Bone marrow (tissue), 2 donors: ENCODE data around the gene IMPDH1.
A peak's percentile ranks its signal among the peaks of the same experiment; 100 is the strongest.
"Not testable (repeated sequence)": the region's sequence is repeated elsewhere in the genome, so short reads cannot be mapped to it uniquely, and the experiment has no call there.

Source experiments
- DNase-seq, 2 donors: peaks; one replicate each; lab custom pipeline; 2025; lab: John Stamatoyannopoulos, UW

The IMPDH1 gene

DNA sequence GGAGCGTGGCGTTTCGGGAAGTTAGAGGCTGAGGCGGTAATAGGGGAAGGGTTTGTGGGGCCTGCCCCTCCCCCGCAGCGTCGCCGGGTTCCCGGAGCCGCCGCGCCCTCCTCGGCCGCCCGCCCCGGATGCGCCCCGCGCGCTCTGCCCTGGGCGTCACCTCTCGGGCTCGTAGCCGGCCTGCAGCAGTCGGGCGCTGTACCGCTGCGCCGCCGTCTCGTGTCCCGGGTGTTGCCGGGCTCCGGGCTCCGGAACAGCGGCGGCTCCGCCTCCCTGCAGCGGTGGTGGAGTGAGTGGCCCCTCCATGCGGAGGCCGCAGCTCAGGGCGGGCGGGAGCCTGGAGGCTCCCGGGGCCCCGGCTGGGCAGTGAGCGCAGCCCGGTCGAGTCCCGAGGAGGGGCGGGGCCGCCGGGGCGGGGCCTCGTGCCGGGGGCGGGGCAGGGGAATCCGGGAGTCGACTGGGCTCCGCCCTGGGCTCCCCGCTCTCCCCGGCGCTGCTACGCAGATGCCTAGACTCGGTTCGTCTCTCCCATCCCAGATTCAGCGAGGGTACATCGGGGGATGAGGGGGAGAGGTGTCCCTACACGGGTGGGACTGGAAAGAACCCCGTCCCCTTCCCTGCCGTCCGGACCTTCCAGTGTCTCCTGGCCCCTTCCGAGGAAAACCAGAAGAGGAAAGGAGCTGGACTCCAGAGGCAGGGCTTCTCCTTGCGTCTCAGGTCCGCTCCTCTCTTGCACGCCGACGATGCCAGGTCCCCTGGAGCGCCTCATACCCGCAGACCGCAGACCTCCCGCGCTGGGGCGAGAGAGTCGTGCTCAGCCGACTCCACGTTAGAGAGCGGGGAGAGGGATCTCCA is at the start of gene IMPDH1:
Gene IMPDH1, minus strand, starts transcription at position 387 of the 855 bp plus-strand sequence. Its CDS starts 81 bp downstream, at position 306.
- peak; percentile 44 to 87 for DNase-seq

DNA sequence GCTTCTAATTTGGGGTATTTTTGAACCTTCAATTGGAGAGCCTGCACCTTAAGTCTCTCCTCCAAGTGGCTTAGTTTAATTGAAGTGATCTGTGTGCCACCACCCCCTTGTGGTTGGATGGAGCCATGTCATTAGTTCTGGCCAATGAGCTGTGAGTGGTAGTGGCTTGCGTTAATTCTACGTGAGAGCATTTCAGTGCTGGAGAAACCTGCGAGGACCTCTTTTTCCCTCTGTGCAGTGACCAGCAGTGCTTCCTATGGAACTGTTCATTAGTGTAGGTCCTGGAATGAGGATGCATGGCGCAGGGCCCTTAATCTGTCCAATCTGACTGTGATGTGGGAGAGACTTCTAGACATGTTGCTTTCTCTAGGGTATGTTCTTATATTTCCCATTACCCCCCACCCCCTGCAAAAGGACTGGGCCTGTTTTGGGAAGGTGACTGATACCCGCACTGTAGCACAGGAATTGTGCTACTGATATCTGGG is 49.7 kb upstream of the IMPDH1 start:
- peak in 1 of 2 donors; percentile 57 for DNase-seq

DNA sequence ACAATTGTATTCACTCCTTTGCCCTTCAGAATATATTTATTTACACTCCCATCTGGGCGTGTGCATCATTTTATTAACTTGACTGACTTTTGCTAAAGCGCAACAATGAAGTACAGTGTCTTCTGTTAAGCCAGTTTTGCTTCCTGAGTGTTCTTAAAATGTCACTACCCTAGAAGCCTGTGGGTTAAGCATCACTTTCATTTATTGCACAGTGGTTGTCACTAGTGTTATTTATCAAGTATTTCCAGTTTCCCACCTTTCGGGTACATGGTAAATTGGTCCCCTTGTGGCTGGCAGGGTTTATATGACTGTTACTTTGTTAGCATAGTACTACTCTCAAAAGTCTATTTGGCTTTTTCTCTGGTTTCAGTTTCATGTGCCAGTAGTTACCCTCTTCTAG is 49.2 kb upstream of the IMPDH1 start:
- DNase-seq = no peak

DNA sequence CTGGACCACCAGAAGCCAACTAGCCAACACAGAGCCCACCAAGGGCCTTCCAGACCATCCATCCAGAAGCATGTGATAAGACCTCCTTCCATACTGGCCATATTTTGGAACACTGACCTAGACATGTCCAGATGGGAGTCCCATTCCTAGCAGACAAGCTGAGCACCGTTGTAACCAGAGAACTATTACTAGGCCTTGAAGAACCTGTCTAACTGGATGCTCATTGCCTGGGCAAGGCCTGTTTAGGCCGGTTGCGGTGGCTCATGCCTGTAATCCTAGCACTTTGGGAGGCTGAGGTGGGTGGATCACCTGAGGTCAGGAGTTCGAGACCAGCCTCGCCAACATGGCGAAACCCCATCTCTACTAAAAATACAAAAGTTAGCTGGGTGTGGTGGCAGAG is 47.6 kb upstream of the IMPDH1 start:
- not testable (repeated sequence) for DNase-seq

DNA sequence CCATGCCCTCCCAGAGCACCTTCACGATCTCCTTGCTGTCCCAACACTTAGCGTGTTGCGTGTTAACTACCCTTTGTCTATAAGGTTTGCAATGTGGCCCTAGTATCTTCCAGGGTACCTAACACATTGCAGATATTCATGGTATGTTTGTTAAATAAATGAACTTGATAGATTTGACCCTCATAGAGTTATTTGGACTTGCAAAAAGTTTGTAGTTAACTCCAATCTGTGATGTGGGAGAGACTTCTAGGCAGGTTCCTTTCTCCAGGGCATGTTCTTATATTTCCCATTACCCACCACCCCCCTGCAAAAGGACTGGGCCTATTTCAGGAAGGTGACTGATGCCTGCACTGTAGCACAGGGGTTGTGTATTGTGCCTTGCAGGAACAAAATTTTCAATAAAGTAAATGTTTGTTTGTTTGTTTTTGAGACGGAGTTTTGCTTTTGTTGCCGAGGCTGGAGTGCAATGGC is 46.5 kb upstream of the IMPDH1 start:
- DNase-seq = no peak

DNA sequence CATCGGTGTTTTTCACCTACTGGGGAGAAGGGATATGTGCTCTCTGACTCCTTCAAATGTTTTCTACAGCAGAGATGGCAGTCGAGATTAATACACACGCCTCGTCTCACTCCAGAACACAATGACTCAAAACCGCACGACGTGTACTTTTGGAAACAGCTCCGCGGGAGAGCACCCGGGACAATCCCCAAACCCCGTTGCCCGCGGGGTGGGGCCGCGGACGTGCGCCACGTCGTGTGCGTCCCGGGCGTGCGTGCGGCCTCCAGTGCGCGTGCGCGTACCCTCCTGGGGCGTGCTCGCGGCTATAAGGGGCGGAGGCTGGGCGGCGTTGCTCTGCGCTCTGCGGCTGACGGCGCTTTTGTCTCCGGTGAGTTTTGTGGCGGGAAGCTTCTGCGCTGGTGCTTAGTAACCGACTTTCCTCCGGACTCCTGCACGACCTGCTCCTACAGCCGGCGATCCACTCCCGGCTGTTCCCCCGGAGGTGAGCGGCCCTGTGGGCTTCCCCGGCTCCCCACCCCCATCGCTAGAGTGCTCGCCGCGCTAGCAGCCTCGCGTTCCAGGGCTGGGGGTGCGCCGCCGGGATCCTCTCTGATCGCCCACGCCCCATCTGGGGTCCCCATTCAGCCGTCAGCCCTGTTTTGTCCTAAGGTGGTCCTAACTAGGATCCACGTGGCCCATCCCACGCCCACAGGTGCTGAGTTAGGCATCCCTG is 45.9 kb upstream of the IMPDH1 start, which contains the start of gene HILPDA:
Gene HILPDA, plus strand, starts transcription at position 336 of the 712 bp plus-strand sequence. CDS start 1,391 bp downstream, outside the sequence.
- DNase-seq = peak; percentile 73 to 88

DNA sequence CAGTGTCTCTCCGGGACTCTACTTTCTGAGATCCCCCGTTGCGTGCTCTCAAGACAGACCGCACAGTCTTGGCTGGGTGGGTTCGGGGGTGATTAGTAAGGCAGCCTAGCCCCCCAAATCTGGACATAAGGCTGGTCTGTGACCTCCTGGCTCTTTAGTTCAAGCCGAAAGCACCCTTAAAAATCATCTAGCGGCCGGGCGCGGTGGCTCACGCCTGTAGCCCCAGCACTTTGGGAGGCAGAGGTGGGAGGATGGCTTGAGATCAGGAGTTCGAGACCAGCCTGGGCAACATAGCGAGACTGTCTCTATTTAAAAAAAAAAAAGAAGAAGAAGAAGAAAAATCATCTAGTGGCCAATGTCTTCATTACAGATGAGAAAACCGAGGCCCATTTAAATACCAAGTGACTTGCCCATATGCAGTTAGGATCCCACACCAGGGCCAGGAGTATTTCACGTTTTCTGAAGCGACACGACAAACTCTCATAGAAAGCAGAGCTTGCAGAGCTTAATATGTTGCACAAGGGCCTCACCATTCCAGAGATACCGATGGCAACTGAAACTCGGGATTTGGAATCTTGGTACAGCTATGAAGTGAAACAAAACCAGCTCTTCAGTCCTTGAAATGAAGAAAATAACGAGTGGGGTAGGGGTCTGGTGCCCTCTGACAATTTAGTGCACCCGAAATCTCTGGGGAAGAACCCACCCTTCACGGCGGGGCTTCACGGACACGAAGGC is 45.2 kb upstream of the IMPDH1 start:
- no peak for DNase-seq

DNA sequence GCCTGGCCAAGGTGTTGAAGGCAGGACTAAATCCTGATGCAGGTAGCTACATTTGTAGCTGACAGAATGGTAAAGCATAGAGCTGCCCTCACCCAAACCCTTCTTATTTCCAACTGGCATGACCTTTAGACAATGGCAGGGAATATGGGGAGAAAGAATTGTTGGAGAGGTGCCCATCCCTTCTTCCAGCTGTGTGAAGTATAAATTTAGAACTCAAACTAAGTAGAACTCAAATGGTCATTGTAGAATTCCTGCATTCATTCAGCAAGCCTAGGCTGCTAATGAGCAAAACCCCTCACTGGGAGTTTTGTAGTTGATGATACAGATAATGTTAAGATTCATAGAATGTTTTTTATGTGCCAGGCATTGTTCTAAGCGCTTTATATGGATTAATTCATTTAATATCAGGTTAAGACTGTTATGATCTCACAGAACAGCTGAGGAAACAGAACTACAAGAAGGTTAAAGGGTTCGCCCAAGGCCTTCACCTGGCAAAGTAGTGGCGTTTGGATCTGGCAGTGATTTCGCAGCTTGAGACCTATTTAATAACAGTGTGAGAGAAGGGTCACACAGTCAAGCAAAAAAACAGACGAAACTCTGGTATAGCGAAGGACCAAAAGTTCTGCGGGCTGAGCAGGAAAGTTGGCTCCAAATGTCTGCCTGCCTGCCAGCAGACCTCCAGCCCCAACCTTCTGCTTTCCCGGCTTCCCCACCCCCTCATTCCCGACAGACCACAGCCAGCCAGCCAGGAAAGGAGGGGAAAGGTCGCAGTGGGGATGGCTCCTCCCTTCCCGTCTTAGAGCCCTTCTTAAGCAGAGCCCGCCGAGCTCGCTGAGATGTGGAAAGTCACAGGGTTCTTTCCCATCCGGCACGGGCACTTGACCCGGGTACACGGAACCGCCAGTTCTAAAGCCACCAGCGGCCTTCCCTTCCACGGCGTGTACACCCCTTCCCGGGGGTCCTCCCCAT is 44.3 kb upstream of the IMPDH1 start:
- DNase-seq = no peak

DNA sequence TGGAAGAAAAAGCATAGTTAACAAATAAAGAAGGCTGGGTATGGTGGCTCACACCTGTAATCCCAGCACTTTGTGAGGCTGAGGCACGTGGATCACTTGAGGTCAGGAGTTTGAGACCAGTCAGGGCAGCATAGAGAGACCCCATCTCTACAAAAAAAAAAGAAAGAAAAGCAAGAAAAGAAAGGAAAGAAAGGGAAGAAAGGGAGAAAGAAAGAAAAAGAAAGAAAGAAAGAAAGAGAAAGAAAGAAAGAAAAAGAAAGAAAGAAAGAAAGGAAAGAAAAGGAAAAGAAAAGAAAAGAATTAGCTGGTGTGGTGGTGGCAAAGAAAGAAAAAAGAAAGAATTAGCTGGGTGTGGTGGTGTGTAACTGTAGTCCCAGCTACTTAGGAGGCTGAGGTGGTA is 42.8 kb upstream of the IMPDH1 start:
- DNase-seq = no peak

DNA sequence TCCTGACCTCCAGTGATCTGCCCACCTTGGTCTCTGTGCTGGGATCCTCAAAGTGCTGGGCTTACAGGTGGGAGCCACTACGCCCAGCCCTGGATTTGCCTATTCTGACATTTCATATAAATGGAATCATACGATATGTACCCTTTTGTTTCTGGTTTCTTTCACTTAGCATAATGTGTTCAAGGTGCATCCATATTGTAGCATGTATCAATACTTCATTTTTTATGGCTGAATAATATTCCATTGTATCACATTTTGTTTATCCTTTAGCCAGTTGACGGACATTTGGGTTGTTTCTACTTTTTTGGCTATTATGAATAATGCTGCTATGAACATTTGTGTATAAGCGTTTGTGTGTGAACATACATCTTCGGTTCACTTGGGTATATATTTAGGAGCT is 41.1 kb upstream of the IMPDH1 start:
- no peak for DNase-seq

DNA sequence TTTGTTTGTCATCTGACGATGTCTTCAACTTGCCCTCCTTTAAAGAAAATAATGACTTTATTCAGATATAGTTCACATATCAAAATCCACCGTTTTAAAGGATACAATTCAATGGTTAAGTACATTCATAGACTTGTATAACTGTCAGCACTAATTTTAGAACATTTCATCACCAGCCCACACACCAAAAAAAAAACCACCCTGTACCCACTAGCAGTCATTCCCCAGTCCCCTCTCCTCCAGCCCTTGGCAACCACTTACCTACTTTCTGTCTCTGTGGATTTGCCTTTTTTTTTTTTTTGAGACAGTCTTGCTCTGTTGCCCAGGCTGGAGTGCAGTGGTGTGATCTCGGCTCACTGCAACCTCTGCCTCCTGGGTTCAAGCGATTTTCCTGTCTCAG is 40.6 kb upstream of the IMPDH1 start:
- peak in 1 of 2 donors; percentile 12 for DNase-seq

DNA sequence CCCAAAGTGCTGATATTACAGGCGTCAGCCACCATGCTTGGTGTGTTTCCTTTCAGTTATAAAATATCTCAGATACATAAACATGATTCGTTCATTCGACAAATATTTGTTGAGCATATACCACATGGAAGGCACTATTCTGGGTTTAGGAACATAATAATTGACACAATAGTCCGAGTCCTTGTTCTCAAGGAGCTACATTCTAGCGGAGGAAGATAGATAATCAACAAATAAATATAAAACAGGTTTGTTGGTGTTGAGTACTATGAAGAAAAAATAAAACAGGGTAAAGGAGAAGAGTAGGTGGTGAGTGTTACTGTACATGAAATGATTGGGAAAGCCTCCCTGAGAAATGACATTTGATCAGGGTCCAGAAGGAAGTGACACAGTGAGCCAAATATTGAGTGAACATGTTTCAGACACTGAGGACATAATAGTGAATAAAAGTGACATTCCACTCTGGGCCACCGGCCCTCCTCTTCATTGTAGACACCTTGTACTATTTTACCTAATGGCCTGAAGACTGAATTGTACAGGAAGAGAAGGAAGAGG is 39.0 kb upstream of the IMPDH1 start:
- no peak for DNase-seq

DNA sequence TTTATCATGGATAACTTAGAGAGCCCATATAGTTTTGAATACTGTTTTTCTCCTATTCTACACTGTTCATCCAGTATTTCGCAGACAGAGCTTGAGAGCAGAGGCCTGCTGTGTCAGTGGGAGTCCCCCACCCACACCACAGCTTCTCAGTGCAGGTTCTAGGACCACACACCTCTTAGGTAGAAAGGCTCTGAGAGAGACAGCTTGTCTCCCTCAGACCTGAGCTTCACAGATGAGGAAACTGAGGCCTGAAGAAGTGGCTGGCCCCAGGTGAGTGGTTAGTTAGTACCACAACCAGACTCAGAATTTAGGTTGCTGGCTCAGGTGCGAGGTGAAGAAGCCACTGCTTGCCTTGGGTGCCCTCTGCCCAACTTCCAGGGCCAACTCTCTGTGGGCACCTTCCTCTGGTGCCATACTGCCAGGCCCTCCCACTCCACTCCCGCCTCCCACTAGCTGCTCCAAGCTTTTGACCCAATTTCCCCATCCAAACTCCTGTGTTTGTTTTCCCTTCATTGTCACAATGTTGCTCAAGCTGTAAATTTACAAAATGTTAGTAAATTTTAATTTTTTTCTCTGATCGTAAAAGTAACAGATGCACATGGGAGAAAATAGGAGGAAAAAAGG is 38.3 kb upstream of the IMPDH1 start:
- DNase-seq = no peak

DNA sequence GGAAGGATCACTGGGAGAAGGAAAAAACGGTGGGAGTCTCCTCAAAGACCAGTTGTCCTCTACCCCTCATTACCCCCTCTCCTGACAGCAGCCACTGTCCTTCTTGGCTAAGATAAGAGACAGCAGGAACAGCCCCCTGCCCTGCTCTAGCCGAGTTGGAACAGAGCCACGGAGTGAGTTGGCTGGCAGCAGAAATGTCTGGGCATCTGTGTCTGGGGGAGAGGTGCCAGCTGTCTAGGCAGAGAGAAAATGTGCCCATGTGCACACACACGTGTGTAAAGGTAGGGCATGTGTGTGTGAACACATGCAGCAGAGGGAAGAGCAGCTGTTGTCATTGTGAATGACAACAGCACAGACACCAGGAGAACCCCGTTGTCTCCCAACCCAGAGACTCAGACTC is 36.5 kb upstream of the IMPDH1 start:
- DNase-seq = no peak

DNA sequence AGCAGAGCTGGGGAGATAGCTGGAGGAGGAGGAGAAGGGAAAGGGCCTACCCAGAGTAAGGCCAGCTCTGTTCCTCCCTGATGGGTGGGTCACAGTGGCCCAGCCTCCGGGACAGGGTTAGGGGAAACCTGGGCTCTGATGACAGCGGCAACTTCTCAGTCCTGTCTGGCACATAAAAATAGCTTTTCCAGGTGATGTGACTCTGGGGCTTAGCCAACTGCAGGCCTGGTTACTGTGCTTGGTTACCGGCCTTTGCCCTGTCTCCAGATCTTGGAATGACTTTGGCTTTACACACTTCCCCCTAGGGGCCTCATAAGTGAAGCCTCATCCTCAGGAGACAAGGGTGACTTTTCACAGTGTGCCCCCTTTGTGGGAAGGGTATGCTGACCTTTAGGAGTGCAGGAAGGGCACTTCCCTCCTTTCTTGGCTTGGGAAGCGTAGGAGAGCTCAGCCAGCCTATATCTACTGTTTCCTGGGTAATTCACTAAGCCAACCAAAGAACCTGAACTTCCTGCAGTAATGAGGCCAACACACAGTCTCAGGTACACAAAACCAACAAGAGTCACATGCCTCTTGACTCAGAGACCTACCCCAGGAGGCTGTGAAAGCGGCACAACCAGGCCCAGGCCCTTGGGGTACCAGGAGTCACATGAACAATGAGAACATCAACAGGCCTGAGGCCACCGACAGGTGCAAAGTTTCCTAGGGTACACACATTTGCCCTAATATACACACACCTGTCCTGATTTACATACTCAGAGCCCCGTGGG is 34.2 kb upstream of the IMPDH1 start:
- no peak for DNase-seq

DNA sequence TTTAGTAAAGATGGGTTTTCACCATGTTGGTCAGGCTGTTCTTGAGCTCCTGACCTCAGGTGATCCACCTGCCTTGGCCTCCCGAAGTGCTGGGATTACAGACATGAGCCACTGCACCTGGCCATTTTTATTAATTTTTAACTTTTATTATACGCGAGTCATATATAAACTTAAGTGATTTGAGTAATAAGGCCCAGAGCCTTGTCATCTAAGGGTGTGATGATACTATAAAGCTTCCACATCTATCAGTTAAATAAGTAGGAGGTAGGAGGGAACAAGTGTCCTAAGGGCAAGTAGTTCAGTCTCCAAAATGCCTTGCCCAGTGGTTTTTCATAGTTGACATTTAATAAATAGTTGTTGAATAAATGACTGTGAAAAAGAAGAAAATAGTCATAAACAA is 32.6 kb upstream of the IMPDH1 start:
- DNase-seq = no peak

DNA sequence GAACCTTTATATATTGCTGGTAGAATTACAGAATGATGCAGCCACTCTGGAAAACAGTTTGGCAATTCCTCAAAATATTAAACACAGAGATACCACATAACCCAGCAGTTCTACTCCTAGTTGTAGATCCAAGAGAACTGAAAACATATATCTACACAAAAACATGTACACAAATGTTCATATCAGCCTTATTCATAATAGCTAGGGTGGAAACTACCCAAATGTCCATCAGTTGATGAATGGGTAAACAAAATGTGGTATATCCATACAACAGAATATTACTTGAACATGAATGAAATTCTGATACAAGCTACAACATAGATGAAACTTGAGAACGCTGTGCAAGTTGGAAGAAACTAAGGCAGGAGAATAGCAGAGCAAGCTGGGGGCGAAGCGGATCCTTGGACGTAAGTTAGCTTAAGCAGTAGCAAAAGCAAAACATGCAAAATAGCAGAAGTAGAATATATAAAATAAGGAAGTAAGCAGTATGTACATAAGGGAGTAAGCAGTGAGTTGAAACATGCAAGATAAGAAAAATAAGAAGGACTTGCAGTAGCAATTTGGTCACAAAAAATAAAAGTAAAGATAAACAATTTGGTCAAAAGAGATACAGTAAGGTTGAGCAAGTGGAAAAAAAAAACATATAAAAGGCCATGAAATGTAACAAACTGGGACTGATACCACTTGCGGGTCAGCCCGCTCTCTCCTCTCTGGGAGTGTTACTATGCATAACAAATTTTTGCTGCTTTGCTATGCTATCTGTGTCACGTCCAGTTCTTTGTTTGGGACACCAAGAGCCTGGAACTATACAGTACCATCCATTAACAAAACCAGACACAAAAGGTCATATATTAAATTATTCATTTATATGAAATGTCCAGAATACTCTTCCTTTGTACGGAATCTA is 27.9 kb upstream of the IMPDH1 start:
- peak in 1 of 2 donors; percentile 75 for DNase-seq

DNA sequence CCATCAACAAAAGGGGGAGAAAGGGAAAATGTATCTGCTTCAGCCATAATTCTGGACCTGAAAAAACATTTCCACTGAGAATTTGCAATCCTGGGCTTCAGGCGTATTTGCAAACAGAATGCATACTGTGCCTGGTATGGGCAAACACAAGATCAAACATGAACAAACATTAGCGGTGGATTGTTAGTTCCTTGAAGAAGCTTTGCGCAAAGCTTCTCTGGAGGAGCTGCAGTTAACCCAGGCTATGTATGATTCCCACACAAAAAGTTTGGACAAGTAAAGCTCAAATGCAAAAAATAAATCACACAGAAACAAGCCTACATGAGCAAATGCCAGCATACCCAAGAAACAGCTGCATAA is 25.5 kb upstream of the IMPDH1 start:
- no peak for DNase-seq
